ENCODE data around the gene KIF15. TPM values are rescaled to one million over a fixed set of nuclear protein-coding genes. Genes with fewer than 3 reads are reported as not detected.

Gene KIF15
- total RNA-seq (10 to 100 TPM; 10.1 to 26.5 TPM), polyA plus RNA-seq (ENCODE audit: insufficient read depth, low read depth, low replicate concordance) (16.7 TPM)
- long read RNA-seq, donor 1, full-length matches to known transcripts, result 2 of 2 reads
- long read RNA-seq, donor 1, partial matches to known transcripts, result 0 of 2 reads
- long read RNA-seq, donor 1, other reads (novel, unspliced or antisense), result 0 of 2 reads
- long read RNA-seq, donor 2, result 0 reads

DNA sequence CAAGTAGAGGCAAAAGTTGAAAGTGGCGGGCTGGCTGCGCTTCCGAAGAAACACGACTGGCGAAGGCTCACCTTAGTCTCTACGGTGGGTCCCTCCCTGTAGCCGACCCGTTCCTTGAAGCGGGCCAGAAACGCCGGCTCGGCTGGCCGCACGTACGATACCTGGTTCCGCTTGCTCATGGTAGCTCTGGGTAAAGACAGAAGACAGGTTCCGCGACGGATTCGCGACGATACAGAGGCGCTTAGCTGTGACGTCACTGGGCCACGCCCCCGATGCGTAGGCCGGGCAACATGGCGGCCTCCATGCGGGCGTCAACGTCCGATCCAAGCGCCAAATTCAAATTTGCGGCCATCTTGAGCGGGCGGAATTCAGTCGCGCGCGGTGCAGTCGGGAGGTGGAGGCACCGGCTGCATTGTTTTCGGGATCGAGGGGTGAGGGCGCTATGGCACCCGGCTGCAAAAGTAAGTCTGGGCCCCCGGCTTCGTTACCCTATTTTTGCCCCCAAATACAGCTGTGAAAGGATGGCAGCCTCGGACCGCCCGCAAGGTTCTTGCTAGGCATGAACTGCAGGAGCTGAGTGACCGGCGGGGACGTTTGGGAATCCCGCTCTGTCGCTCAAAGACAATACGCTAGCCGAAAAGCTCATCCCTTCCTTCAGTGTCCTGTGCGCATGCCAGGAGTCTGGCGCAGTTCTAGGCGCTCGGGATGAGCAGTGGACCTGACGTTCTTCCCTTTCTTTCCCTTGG lies at the start of gene KIF15, which contains the start of gene KIAA1143:
Gene KIF15 (plus strand): TSS at position 371 of the 746 bp plus-strand sequence. CDS start 72 bp downstream, at position 443.
Gene KIAA1143 (minus strand): TSS at position 196 of the 746 bp plus-strand sequence. CDS start 17 bp downstream, at position 179.
- DNase-seq, result peak; percentile 97
- peak within 1 kb of the TSS; percentile 52 to 69 for H3K27ac ChIP-seq
- H3K4me1 ChIP-seq, result peaks cover 5% of the 10 kb centered on the region
- intact Hi-C loops (cut with DNase I; ENCODE audit: low total_unique reads), result no loop called here
- 1 to 2% methylated on average over 20 to 64 of the region's 64 CpGs for WGBS, 2 donors
- peak within 1 kb of the TSS; percentile 77 to 78 for H3K4me3 ChIP-seq
- H3K27me3 ChIP-seq, result no peaks in the 10 kb centered on the region
- H3K9me3 ChIP-seq, result no peaks in the 10 kb centered on the region
- TF ChIP-seq, protein P1, sequence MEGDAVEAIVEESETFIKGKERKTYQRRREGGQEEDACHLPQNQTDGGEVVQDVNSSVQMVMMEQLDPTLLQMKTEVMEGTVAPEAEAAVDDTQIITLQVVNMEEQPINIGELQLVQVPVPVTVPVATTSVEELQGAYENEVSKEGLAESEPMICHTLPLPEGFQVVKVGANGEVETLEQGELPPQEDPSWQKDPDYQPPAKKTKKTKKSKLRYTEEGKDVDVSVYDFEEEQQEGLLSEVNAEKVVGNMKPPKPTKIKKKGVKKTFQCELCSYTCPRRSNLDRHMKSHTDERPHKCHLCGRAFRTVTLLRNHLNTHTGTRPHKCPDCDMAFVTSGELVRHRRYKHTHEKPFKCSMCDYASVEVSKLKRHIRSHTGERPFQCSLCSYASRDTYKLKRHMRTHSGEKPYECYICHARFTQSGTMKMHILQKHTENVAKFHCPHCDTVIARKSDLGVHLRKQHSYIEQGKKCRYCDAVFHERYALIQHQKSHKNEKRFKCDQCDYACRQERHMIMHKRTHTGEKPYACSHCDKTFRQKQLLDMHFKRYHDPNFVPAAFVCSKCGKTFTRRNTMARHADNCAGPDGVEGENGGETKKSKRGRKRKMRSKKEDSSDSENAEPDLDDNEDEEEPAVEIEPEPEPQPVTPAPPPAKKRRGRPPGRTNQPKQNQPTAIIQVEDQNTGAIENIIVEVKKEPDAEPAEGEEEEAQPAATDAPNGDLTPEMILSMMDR (IDR thresholded peaks at IDR 0.05), result no peak
- no peak for TF ChIP-seq POLR2A (IDR thresholded peaks at IDR 0.05)
- H3K36me3 ChIP-seq (ENCODE audit: low read depth, missing control alignments), result no peaks in the 10 kb centered on the region

DNA sequence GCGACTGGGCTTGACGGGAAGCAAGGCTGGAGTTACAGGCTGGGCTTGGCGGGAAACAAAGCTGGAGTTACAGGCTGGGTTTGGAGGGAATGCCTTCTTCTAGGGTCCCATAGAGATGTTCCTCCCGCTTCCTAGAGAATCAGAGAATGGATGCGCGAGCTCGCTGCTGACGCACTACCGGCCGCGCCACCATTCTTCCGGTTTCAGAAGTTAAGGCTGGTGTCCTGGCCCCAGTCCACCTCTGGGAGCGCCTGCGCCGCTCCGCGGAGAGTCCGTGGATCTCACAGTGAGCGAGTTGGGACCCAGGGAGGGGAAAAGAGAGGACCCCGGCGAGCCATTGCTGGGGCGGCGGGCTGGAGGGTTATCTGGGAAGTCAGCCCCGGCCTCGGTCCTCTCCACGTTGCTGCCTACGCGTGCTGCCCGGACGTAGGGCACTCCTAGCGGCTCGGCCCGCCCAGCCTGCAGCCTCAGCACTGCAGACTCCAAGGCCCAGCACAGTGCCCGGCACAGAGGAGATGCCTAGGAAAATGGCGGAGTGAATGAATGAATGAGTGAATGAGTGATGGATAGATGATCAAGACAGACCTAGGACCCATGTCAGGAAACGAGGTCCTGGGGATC lies 49.0 kb upstream of the KIF15 start, which contains the start of gene ZNF502:
Gene ZNF502 (plus strand): TSS at position 206 of the 621 bp plus-strand sequence. CDS start 7,602 bp downstream, outside the sequence.
- peak within 1 kb of the TSS in 1 of 2 donors; percentile 54 for H3K27ac ChIP-seq
- intact Hi-C loops (cut with DNase I; ENCODE audit: low total_unique reads), result no loop called here

GRCh38 chr3:44721231-44722102 lies 40.1 kb upstream of the KIF15 start:
- 95% methylated on average over 10 of the region's 10 CpGs for WGBS, 2 donors
- TF ChIP-seq, protein P1 (IDR thresholded peaks at IDR 0.05), result no peak
- TF ChIP-seq POLR2A (IDR thresholded peaks at IDR 0.05), result no peak
- Histone ChIP-seq H3K9me3 (peaks cover 7% of the 10 kb centered on the region), H3K27ac (no peak overlapping the region), H3K4me1 (no peaks in the 10 kb centered on the region), H3K4me3 (no peak overlapping the region), H3K36me3 (ENCODE audit: low read depth, missing control alignments) (no peaks in the 10 kb centered on the region), H3K27me3 (no peaks in the 10 kb centered on the region)
- intact Hi-C loops (cut with DNase I; ENCODE audit: low total_unique reads), result no loop called here
- DNase-seq, result no peak

More for the DNA sequence above, 49.0 kb upstream of the KIF15 start, which contains the start of gene ZNF502:
- Histone ChIP-seq H3K27me3 (no peaks in the 10 kb centered on the region), H3K9me3 (no peaks in the 10 kb centered on the region), H3K4me3 (peak within 1 kb of the TSS; percentile 73 to 81), H3K36me3 (ENCODE audit: low read depth, missing control alignments) (no peaks in the 10 kb centered on the region), H3K4me1 (no peaks in the 10 kb centered on the region)
- TF ChIP-seq, protein P1 (IDR thresholded peaks at IDR 0.05), result peak; percentile 15 to 49 (median 26)
- no peak for TF ChIP-seq POLR2A (IDR thresholded peaks at IDR 0.05)
- DNase-seq, result peak; percentile 97
- WGBS, 2 donors, result 1 to 3% methylated on average over 14 to 36 of the region's 36 CpGs

- H3K4me1 ChIP-seq, result no peaks in the 10 kb centered on the region
- WGBS, 2 donors, result 87 to 100% methylated on average over 1 of the region's 1 CpG
- peaks cover 7% of the 10 kb centered on the region for H3K9me3 ChIP-seq
- H3K4me3 ChIP-seq, result no peak overlapping the region
- H3K27me3 ChIP-seq, result no peaks in the 10 kb centered on the region
- intact Hi-C loops (cut with DNase I; ENCODE audit: low total_unique reads), result no loop called here
- TF ChIP-seq POLR2A (IDR thresholded peaks at IDR 0.05), result no peak
- TF ChIP-seq, protein P1 (IDR thresholded peaks at IDR 0.05), result no peak
- no peaks in the 10 kb centered on the region for H3K36me3 ChIP-seq (ENCODE audit: low read depth, missing control alignments)
- DNase-seq, result no peak
- H3K27ac ChIP-seq, result no peak overlapping the region
These were observed 39.5 kb upstream of the KIF15 start for GRCh38 chr3:44722103-44722401.

All from testis (tissue), 5 donors.